ENCODE data around the gene ADAM15. TPM values are rescaled to one million over a fixed set of nuclear protein-coding genes. Genes with fewer than 3 reads are reported as not detected.

Gene ADAM15
- total RNA-seq, 4 donors from 2014 or later = 51.3 to 75.5 (median 65.6) TPM

GRCh38 chr1:155037851-155038441 is 13.2 kb upstream of the ADAM15 start:
- TF ChIP-seq CTCF (IDR thresholded peaks at IDR 0.05) (no peak), POLR2A (IDR thresholded peaks at IDR 0.05) (no peak)
- Histone ChIP-seq H3K4me1 (peaks cover 0 to 18% of the 10 kb centered on the region in 2 donors), H3K36me3 (no peaks in the 10 kb centered on the region), H3K27ac (no peak overlapping the region), H3K27me3 (no peaks in the 10 kb centered on the region), H3K4me3 (replicated peaks in 1 of 3) (no peak overlapping the region), H3K9me3 (no peaks in the 10 kb centered on the region)
- intact Hi-C loops (cut with DNase I) = no loop called here
- peak; percentile 19 to 28 for DNase-seq
- 73 to 84% methylated on average over 6 of the region's 6 CpGs for WGBS, 2 donors

- no peaks in the 10 kb centered on the region for H3K36me3 ChIP-seq
- no peaks in the 10 kb centered on the region for H3K9me3 ChIP-seq
- H3K27me3 ChIP-seq = no peaks in the 10 kb centered on the region
- 49 to 57% methylated on average over 8 of the region's 8 CpGs for WGBS, 2 donors
- TF ChIP-seq CTCF (IDR thresholded peaks at IDR 0.05) (no peak), POLR2A (IDR thresholded peaks at IDR 0.05) (no peak)
- H3K27ac ChIP-seq = no peak overlapping the region
- H3K4me3 ChIP-seq (replicated peaks in 1 of 3) = no peak overlapping the region
- H3K4me1 ChIP-seq = peaks cover 0 to 18% of the 10 kb centered on the region in 2 donors
- intact Hi-C loops (cut with DNase I) = no loop called here
- DNase-seq = peak; percentile 48 to 56
Observed at GRCh38 chr1:155038602-155039307, 12.4 kb upstream of the ADAM15 start.

GRCh38 chr1:155039308-155039669 is 11.8 kb upstream of the ADAM15 start:
- no peaks in the 10 kb centered on the region for H3K9me3 ChIP-seq
- H3K4me3 ChIP-seq (replicated peaks in 1 of 3) = no peak overlapping the region
- H3K27me3 ChIP-seq = no peaks in the 10 kb centered on the region
- 77 to 78% methylated on average over 2 to 3 of the region's 4 CpGs for WGBS, 2 donors
- no peak for TF ChIP-seq CTCF (IDR thresholded peaks at IDR 0.05)
- no peak for TF ChIP-seq POLR2A (IDR thresholded peaks at IDR 0.05)
- DNase-seq = no peak
- intact Hi-C loops (cut with DNase I) = no loop called here
- no peak overlapping the region for H3K27ac ChIP-seq
- H3K4me1 ChIP-seq = peaks cover 0 to 18% of the 10 kb centered on the region in 2 donors
- no peaks in the 10 kb centered on the region for H3K36me3 ChIP-seq

GRCh38 chr1:155040358-155041093 is 10.6 kb upstream of the ADAM15 start:
- no peaks in the 10 kb centered on the region for H3K27me3 ChIP-seq
- intact Hi-C loops (cut with DNase I) = no loop called here
- H3K4me3 ChIP-seq (replicated peaks in 1 of 3) = no peak overlapping the region

More at GRCh38 chr1:155040358-155041093, 10.6 kb upstream of the ADAM15 start:
- Histone ChIP-seq H3K9me3 (no peaks in the 10 kb centered on the region), H3K27ac (no peak overlapping the region), H3K36me3 (no peaks in the 10 kb centered on the region), H3K4me1 (peaks cover 0 to 28% of the 10 kb centered on the region in 2 donors)
- peak; percentile 44 to 56 for DNase-seq
- TF ChIP-seq CTCF (IDR thresholded peaks at IDR 0.05) = no peak
- no peak for TF ChIP-seq POLR2A (IDR thresholded peaks at IDR 0.05)
- WGBS, 2 donors = 63 to 75% methylated on average over 13 to 14 of the region's 14 CpGs
